ENCODE measurements around the gene FRMD4B.
A peak's percentile ranks its signal among the peaks of the same experiment; 100 is the strongest.

FRMD4B gene

GRCh38 chr3:69370156-69370883, 15.6 kb downstream of the FRMD4B start:
- DNase-seq (ENCODE audit: low read depth) = no peak
- H3K4me3 ChIP-seq (ENCODE audit: low read depth, low read length) = no peak overlapping the region

GRCh38 chr3:69368129-69368741, 17.7 kb downstream of the FRMD4B start:
- peak; percentile 40 for DNase-seq (ENCODE audit: low read depth)
- H3K4me3 ChIP-seq (ENCODE audit: low read depth, low read length) = no peak overlapping the region

- no peak for DNase-seq (ENCODE audit: low read depth)
- H3K4me3 ChIP-seq (ENCODE audit: low read depth, low read length) = no peak overlapping the region
These were observed 18.3 kb downstream of the FRMD4B start for GRCh38 chr3:69367586-69367985.

- no peak overlapping the region for H3K4me3 ChIP-seq (ENCODE audit: low read depth, low read length)
- no peak for DNase-seq (ENCODE audit: low read depth)
These were observed 21.5 kb downstream of the FRMD4B start for GRCh38 chr3:69364354-69364753.

- H3K4me3 ChIP-seq (ENCODE audit: low read depth, low read length) = no peak overlapping the region
- DNase-seq (ENCODE audit: low read depth) = no peak
These were observed 25.2 kb downstream of the FRMD4B start for GRCh38 chr3:69360690-69361089.

- DNase-seq (ENCODE audit: low read depth) = no peak
- H3K4me3 ChIP-seq (ENCODE audit: low read depth, low read length) = no peak overlapping the region
These were observed 26.0 kb downstream of the FRMD4B start for GRCh38 chr3:69359916-69360315.

GRCh38 chr3:69359339-69359893, 26.5 kb downstream of the FRMD4B start:
- H3K4me3 ChIP-seq (ENCODE audit: low read depth, low read length) = no peak overlapping the region

GRCh38 chr3:69357196-69357595, 28.7 kb downstream of the FRMD4B start:
- no peak overlapping the region for H3K4me3 ChIP-seq (ENCODE audit: low read depth, low read length)
- DNase-seq (ENCODE audit: low read depth) = no peak

More at GRCh38 chr3:69359339-69359893, 26.5 kb downstream of the FRMD4B start:
- no peak for DNase-seq (ENCODE audit: low read depth)

GRCh38 chr3:69354948-69355347, 30.9 kb downstream of the FRMD4B start:
- no peak for DNase-seq (ENCODE audit: low read depth)
- H3K4me3 ChIP-seq (ENCODE audit: low read depth, low read length) = no peak overlapping the region

- H3K4me3 ChIP-seq (ENCODE audit: low read depth, low read length) = no peak overlapping the region
- DNase-seq (ENCODE audit: low read depth) = no peak
These were observed 32.4 kb downstream of the FRMD4B start for GRCh38 chr3:69353503-69353902.

GRCh38 chr3:69353088-69353478, 32.8 kb downstream of the FRMD4B start:
- DNase-seq (ENCODE audit: low read depth) = no peak
- no peak overlapping the region for H3K4me3 ChIP-seq (ENCODE audit: low read depth, low read length)

- H3K4me3 ChIP-seq (ENCODE audit: low read depth, low read length) = no peak overlapping the region
- no peak for DNase-seq (ENCODE audit: low read depth)
These were observed 33.4 kb downstream of the FRMD4B start for GRCh38 chr3:69352305-69353087.

GRCh38 chr3:69343875-69344274, 42.0 kb downstream of the FRMD4B start:
- no peak overlapping the region for H3K4me3 ChIP-seq (ENCODE audit: low read depth, low read length)
- no peak for DNase-seq (ENCODE audit: low read depth)

- H3K4me3 ChIP-seq (ENCODE audit: low read depth, low read length) = no peak overlapping the region
- DNase-seq (ENCODE audit: low read depth) = no peak
These were observed 43.8 kb downstream of the FRMD4B start for GRCh38 chr3:69342074-69342473.

GRCh38 chr3:69339760-69340159, 46.1 kb downstream of the FRMD4B start:
- DNase-seq (ENCODE audit: low read depth) = no peak
- H3K4me3 ChIP-seq (ENCODE audit: low read depth, low read length) = no peak overlapping the region

- H3K4me3 ChIP-seq (ENCODE audit: low read depth, low read length) = no peak overlapping the region
- no peak for DNase-seq (ENCODE audit: low read depth)
These were observed 47.0 kb downstream of the FRMD4B start for GRCh38 chr3:69338911-69339310.

GRCh38 chr3:69332934-69333333, 53.0 kb downstream of the FRMD4B start:
- no peak for DNase-seq (ENCODE audit: low read depth)
- H3K4me3 ChIP-seq (ENCODE audit: low read depth, low read length) = no peak overlapping the region

- DNase-seq (ENCODE audit: low read depth) = no peak
These were observed 54.9 kb downstream of the FRMD4B start for GRCh38 chr3:69330891-69331400.

GRCh38 chr3:69329892-69330291, 56.0 kb downstream of the FRMD4B start:
- no peak overlapping the region for H3K4me3 ChIP-seq (ENCODE audit: low read depth, low read length)
- no peak for DNase-seq (ENCODE audit: low read depth)

More at GRCh38 chr3:69330891-69331400, 54.9 kb downstream of the FRMD4B start:
- no peak overlapping the region for H3K4me3 ChIP-seq (ENCODE audit: low read depth, low read length)

GRCh38 chr3:69328963-69329302, 57.0 kb downstream of the FRMD4B start:
- no peak for DNase-seq (ENCODE audit: low read depth)
- H3K4me3 ChIP-seq (ENCODE audit: low read depth, low read length) = no peak overlapping the region

All from skeletal muscle cell (primary cell).